Measurements from ENCODE around the gene FUT7.

FUT7 gene

GRCh38 chr9:136990242-136990911 is 41.5 kb downstream of the FUT7 start:
- Mint-ChIP-seq H3K4me3 (peak overlapping the region; percentile 78), H3K27me3 (ENCODE audit: low read depth) (peaks cover 37% of the 10 kb centered on the region), H3K9me3 (no peaks in the 10 kb centered on the region), H3K36me3 (ENCODE audit: low read depth) (peaks cover 9% of the 10 kb centered on the region), H3K4me1 (ENCODE audit: low read depth) (peaks cover 15% of the 10 kb centered on the region), H3K27ac (peak overlapping the region; percentile 23)

DNA sequence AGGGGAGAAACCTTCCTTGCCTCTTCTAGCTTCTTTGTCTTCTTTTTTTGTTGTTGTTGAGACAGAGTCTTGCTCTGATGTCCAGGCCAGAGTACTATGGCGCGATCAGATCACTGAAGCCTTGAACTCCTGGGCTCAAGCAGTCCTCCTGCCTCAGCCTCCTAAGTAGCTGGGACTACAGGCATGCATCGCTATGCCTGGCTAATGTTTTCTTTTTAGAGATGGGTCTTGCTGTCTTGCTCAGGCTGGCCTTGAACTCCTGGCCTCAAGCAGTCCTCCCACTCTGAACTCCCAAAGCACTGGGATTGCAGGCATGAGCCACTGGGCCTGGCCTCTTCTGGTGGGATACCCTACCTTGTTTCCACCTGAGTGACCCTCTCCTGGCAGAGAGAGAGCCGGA is 43.0 kb downstream of the FUT7 start:
- Mint-ChIP-seq H3K36me3 (ENCODE audit: low read depth) (peaks cover 6% of the 10 kb centered on the region), H3K4me3 (no peak overlapping the region), H3K4me1 (ENCODE audit: low read depth) (peaks cover 14% of the 10 kb centered on the region), H3K27ac (no peak overlapping the region), H3K27me3 (ENCODE audit: low read depth) (peaks cover 40% of the 10 kb centered on the region), H3K9me3 (no peaks in the 10 kb centered on the region)

GRCh38 chr9:136985853-136986252 is 46.0 kb downstream of the FUT7 start:
- Mint-ChIP-seq H3K36me3 (ENCODE audit: low read depth) (no peaks in the 10 kb centered on the region), H3K27ac (no peak overlapping the region), H3K4me3 (no peak overlapping the region), H3K9me3 (no peaks in the 10 kb centered on the region), H3K27me3 (ENCODE audit: low read depth) (peaks cover 43% of the 10 kb centered on the region), H3K4me1 (ENCODE audit: low read depth) (peaks cover 2% of the 10 kb centered on the region)

- H3K4me3 Mint-ChIP-seq, result no peak overlapping the region
- no peak overlapping the region for H3K27ac Mint-ChIP-seq
- H3K36me3 Mint-ChIP-seq (ENCODE audit: low read depth), result no peaks in the 10 kb centered on the region
- no peaks in the 10 kb centered on the region for H3K4me1 Mint-ChIP-seq (ENCODE audit: low read depth)
- no peaks in the 10 kb centered on the region for H3K9me3 Mint-ChIP-seq
- H3K27me3 Mint-ChIP-seq (ENCODE audit: low read depth), result peaks cover 44% of the 10 kb centered on the region
These were observed 46.8 kb downstream of the FUT7 start for GRCh38 chr9:136985027-136985602.

DNA sequence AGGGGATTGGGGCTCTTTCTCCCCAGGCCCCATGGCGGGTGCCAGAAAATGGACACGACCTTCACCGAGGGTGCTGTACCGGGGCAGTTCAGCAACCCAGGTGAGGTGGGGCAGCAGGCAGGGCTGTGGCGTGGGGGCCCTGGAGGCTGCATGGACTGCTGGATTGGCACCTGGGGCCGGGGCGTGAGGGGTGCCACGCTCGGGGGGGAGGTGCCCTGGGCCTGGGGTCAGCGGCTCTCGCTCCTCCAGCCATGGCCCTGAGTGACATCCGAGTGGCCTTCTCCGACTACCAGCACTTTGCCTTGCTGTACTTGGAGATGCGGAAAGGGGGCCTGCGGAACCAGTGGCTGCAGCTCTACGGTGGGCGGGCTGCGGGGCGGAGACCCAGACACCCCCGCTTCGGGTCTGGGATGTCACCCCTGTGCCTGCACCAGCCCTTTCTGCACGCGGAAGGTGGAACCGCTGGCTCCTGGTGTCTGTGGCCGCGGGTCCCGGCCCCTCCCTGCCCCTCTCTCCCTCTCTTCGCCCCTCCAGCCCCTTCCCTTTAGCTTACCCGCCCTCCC is 47.3 kb downstream of the FUT7 start:
- no peaks in the 10 kb centered on the region for H3K9me3 Mint-ChIP-seq
- no peaks in the 10 kb centered on the region for H3K4me1 Mint-ChIP-seq (ENCODE audit: low read depth)

DNA sequence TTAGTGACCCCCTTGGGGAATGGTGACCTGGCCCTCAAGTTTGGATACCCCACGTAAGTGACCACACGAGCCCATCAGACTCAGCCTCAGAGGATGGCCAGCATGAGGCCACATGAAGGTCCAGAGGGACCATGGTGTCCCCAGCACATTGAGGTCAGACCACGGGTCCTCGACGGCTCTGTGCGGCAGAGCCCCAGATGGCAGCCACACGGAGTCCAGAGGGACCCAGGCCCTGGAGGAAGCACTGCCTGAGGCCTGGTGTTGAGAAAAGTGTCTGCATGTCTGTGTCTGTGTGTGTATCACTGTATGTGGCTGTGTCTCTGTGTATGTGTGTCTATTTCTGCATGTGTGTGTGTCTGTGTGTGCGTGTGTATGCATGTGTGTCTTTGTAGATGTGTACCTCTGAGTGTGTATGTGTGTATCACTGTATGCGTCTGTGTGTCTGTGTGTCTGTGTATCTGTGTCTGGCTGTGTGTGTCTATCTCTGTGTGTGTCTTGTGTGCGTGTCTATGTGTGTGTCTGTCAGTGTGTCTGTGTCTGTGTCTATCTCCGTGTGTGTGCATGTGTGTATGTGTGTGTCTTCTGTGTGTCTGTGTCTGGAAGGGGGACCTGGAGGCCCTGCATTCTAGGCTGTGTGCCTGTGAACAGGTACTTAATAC is 48.1 kb downstream of the FUT7 start:
- Mint-ChIP-seq H3K4me1 (ENCODE audit: low read depth) (no peaks in the 10 kb centered on the region), H3K27ac (no peak overlapping the region), H3K36me3 (ENCODE audit: low read depth) (no peaks in the 10 kb centered on the region), H3K27me3 (ENCODE audit: low read depth) (peaks cover 31% of the 10 kb centered on the region), H3K4me3 (no peak overlapping the region), H3K9me3 (no peaks in the 10 kb centered on the region)

More for the DNA sequence above, 47.3 kb downstream of the FUT7 start:
- Mint-ChIP-seq H3K4me3 (no peak overlapping the region), H3K36me3 (ENCODE audit: low read depth) (no peaks in the 10 kb centered on the region), H3K27me3 (ENCODE audit: low read depth) (peaks cover 39% of the 10 kb centered on the region), H3K27ac (no peak overlapping the region)

DNA sequence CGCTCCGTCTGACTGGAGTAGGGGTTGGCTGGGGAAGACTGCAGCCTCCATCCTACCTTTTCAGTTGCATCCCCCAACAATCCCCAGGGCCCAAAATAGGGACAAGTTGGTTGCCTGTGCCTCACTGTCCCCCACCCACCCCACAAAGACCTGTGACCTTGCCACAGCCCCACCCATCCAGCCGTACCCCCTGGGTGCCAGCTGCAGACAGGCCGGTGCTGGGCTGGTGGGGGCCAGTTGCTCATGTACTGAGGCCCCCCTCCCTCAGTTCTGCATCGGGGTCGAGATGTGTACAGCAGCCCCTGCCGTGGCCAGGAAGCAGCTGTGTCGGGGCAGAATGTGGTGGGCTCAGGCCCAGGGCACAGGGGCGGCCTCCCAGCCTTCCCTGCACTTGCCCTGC is 48.7 kb downstream of the FUT7 start:
- no peaks in the 10 kb centered on the region for H3K36me3 Mint-ChIP-seq (ENCODE audit: low read depth)
- no peak overlapping the region for H3K4me3 Mint-ChIP-seq
- peaks cover 28% of the 10 kb centered on the region for H3K27me3 Mint-ChIP-seq (ENCODE audit: low read depth)
- H3K27ac Mint-ChIP-seq, result no peak overlapping the region
- no peaks in the 10 kb centered on the region for H3K4me1 Mint-ChIP-seq (ENCODE audit: low read depth)
- H3K9me3 Mint-ChIP-seq, result no peaks in the 10 kb centered on the region

GRCh38 chr9:136982232-136983051 is 49.4 kb downstream of the FUT7 start, which contains the start of gene LCNL1:
TSS of gene LCNL1 (plus strand) at chr9:136982993. CDS start at chr9:136983587, 594 bp downstream.
- Mint-ChIP-seq H3K36me3 (ENCODE audit: low read depth) (no peaks in the 10 kb centered on the region), H3K4me1 (ENCODE audit: low read depth) (no peaks in the 10 kb centered on the region), H3K9me3 (no peaks in the 10 kb centered on the region), H3K27ac (no peak within 1 kb of the TSS), H3K27me3 (ENCODE audit: low read depth) (peaks cover 21% of the 10 kb centered on the region), H3K4me3 (no peak within 1 kb of the TSS)

GRCh38 chr9:136981588-136982231 is 50.2 kb downstream of the FUT7 start:
- Mint-ChIP-seq H3K27ac (no peak overlapping the region), H3K27me3 (ENCODE audit: low read depth) (peaks cover 16% of the 10 kb centered on the region), H3K4me1 (ENCODE audit: low read depth) (no peaks in the 10 kb centered on the region), H3K9me3 (no peaks in the 10 kb centered on the region), H3K36me3 (ENCODE audit: low read depth) (no peaks in the 10 kb centered on the region), H3K4me3 (no peak overlapping the region)

DNA sequence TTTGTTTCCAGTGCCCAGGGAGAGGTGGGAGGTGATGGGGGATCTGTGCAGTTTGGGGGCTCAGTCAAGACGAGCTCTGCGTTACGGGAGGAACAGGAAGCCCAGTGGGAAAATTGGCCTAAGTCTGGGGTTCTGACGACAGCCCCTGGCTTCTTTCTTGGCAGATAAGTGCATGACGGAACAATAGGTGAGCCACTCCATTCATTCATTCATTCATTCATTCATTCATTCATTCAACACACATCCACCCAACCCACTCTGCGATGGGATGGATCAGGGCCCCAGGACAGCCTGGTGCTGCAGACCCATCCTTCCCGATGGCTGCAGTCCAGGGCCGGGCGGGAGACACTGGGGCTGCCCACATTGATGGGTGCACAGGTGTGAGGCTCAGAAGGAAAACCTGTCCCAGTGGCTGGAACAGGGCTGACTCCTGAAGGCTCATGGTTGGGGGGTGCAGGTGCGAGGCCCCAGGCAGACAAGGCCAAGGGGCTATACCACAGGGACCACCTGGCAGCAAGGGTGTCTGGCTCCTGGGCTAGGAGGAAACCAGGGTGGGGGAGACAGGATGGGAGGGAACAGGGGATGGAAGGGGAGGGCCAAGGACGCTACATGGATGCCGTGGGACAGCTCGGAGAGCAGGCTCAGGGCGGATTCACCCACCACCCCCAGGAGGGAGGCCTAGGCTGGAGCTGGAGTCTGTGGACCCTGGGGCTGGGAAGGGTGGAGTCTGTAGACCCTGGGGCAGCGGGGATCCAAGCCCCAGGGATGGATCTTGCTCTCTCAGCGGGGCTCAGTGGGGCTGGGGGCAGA is 51.0 kb downstream of the FUT7 start:
- no peaks in the 10 kb centered on the region for H3K4me1 Mint-ChIP-seq (ENCODE audit: low read depth)
- H3K4me3 Mint-ChIP-seq, result no peak overlapping the region

More for the DNA sequence above, 51.0 kb downstream of the FUT7 start:
- Mint-ChIP-seq H3K9me3 (no peaks in the 10 kb centered on the region), H3K36me3 (ENCODE audit: low read depth) (no peaks in the 10 kb centered on the region), H3K27me3 (ENCODE audit: low read depth) (peaks cover 15% of the 10 kb centered on the region), H3K27ac (no peak overlapping the region)
